ENCODE measurements around the gene LRRC19. TPM values are rescaled to one million over a fixed set of nuclear protein-coding genes. Genes with fewer than 3 reads are reported as not detected.

LRRC19 gene
- total and polyA plus RNA-seq, 8 donors, result 0.13 to 0.72 (median 0.37) TPM; not detected in 2

DNA sequence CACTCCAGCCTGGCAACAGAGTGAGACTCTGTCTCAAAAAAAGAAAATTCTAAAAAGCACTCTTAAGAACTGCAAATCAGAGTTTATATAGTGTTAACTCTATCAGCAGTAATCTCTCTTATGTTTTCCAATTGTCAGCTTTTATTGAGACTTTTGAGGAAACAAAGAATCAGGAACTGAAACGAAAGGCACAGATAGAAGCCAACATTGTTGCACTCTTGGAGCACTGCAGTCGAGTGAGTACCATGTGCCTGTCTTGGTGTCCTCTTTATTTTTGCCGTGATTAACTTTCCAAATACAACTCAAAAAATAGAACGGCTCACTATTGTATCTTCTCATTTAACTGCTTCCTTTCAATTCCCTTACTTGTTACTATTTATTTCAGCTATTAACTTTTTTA, 41.7 kb upstream of the LRRC19 start:
- TF ChIP-seq, protein P1, sequence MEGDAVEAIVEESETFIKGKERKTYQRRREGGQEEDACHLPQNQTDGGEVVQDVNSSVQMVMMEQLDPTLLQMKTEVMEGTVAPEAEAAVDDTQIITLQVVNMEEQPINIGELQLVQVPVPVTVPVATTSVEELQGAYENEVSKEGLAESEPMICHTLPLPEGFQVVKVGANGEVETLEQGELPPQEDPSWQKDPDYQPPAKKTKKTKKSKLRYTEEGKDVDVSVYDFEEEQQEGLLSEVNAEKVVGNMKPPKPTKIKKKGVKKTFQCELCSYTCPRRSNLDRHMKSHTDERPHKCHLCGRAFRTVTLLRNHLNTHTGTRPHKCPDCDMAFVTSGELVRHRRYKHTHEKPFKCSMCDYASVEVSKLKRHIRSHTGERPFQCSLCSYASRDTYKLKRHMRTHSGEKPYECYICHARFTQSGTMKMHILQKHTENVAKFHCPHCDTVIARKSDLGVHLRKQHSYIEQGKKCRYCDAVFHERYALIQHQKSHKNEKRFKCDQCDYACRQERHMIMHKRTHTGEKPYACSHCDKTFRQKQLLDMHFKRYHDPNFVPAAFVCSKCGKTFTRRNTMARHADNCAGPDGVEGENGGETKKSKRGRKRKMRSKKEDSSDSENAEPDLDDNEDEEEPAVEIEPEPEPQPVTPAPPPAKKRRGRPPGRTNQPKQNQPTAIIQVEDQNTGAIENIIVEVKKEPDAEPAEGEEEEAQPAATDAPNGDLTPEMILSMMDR (IDR thresholded peaks at IDR 0.05), result no peak
- Histone ChIP-seq H3K36me3 (no peaks in the 10 kb centered on the region), H3K4me3 (no peak overlapping the region), H3K27me3 (no peaks in the 10 kb centered on the region), H3K27ac (no peak overlapping the region), H3K9me3 (no peaks in the 10 kb centered on the region), H3K4me1 (no peaks in the 10 kb centered on the region)
- ATAC-seq (peak; percentile 19), DNase-seq (no peak)
- intact Hi-C loops (cut with DNase I), result no loop called here

DNA sequence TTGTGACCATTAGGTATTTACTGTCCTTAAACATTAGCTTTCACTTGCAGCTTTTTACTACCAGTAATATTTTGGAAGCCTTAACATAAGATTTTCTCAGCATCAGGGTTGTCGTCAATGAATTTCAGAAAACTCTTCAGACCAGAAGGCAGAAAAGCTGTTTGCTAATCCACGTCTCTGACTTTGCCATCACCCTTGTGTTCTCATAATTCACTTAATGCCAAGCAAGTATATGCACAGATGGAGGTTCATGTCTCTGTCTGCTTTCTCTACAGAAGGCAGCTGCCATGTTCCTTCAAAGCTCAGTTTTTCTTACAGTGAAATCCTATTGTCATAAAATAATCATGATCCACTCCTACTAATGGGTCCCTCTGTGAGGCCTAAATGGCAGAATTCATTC, 37.7 kb upstream of the LRRC19 start:
- Histone ChIP-seq H3K36me3 (no peaks in the 10 kb centered on the region), H3K4me1 (no peaks in the 10 kb centered on the region), H3K4me3 (no peak overlapping the region), H3K27ac (no peak overlapping the region), H3K27me3 (no peaks in the 10 kb centered on the region), H3K9me3 (no peaks in the 10 kb centered on the region)
- no peak for ATAC-seq
- TF ChIP-seq, protein P1 (IDR thresholded peaks at IDR 0.05), result no peak
- intact Hi-C loops (cut with DNase I), result no loop called here
- DNase-seq, result no peak

DNA sequence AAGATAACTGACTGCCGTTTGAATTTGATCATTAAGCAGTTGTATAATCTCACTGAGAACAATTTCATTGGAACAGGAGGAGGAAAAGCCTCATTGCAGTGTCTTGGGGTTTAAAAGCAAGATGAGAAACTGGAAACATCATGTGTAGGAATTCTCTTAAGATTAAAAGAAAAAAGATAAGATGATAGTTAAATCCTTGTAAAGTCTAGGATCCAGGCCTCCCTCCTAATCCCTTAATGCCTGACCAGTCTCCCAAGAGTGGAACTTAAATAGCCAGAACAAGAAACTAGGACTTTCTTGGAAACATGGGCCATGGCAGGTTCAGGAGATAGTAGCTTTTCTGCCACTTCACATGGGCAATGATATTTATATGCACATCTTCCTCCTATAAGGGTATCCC, 37.0 kb upstream of the LRRC19 start:
- Histone ChIP-seq H3K4me3 (no peak overlapping the region), H3K4me1 (no peaks in the 10 kb centered on the region), H3K9me3 (no peaks in the 10 kb centered on the region), H3K36me3 (no peaks in the 10 kb centered on the region), H3K27ac (no peak overlapping the region), H3K27me3 (no peaks in the 10 kb centered on the region)
- TF ChIP-seq, protein P1 (IDR thresholded peaks at IDR 0.05), result no peak
- no peak for ATAC-seq
- no peak for DNase-seq
- intact Hi-C loops (cut with DNase I), result no loop called here

DNA sequence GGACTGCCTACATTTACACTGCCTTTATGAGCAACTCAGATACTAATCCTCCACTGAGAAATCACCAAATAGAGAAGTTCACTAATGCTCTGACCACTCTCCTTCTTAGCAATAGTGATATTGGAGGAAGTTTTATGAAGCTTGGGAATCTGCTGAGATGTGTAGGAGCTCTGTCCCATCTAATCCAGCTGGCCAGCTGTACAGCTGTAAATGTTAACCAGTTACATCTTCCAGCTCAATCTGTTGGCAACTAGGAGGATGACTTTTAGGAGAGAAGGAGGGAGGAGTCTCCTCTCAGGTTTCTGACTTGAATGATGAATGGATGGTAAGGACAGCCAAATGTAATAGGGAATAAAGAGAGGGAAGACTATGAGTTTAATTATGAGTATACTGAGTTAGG, 36.3 kb upstream of the LRRC19 start:
- Histone ChIP-seq H3K27me3 (no peaks in the 10 kb centered on the region), H3K36me3 (no peaks in the 10 kb centered on the region), H3K4me1 (no peaks in the 10 kb centered on the region), H3K9me3 (no peaks in the 10 kb centered on the region), H3K27ac (no peak overlapping the region), H3K4me3 (no peak overlapping the region)
- ATAC-seq (no peak), DNase-seq (no peak)
- TF ChIP-seq, protein P1 (IDR thresholded peaks at IDR 0.05), result no peak
- intact Hi-C loops (cut with DNase I), result no loop called here

DNA sequence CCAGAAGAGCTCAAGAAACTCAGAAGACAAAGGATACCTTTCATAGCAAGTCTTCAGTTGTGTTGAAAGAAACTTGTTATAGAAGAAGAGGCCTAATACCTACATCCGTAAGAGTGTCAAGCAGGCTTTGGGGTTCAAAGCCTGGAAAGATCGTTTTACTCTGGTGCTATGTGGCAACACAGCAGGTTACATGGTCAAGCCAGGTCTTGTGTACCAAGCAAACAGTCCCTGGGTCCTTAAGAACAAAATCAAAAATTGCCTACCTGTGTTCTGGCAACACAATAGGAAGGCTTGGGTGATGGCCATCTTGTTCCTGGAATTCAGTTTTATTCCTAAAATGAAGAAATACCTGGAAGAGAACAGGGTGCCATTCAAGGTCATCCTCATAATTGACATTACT, 32.0 kb upstream of the LRRC19 start:
- TF ChIP-seq, protein P1 (IDR thresholded peaks at IDR 0.05), result no peak
- intact Hi-C loops (cut with DNase I), result loop anchor here in 1 of 2 donors (5.0 kb wide), 1 partner anchor 240 kb away; no protein-coding TSS in a partner anchor
- Histone ChIP-seq H3K27ac (no peak overlapping the region), H3K36me3 (no peaks in the 10 kb centered on the region), H3K4me3 (no peak overlapping the region), H3K27me3 (no peaks in the 10 kb centered on the region), H3K4me1 (no peaks in the 10 kb centered on the region), H3K9me3 (no peaks in the 10 kb centered on the region)
- DNase-seq, result no peak
- no peak for ATAC-seq
